Mesenchymal stem cell (in vitro differentiated cells and primary cell): ENCODE results near the gene DTNB.

ENCODE experiments used
- DNase-seq: peaks from one replicate; pipeline ENCODE4 v3.0.0-alpha.2; 2013
- H2AFZ ChIP-seq: one replicate; pipeline ENCODE4 v1.6.1; 2013; ENCODE audit warnings: low read depth, mild to moderate bottlenecking, control low read depth, inconsistent platforms, low read length, moderate library complexity
- H2AK5ac ChIP-seq: 2 replicates; pipeline ENCODE4 v1.6.1; 2013; ENCODE audit warnings: low read length, moderate library complexity, mild to moderate bottlenecking, inconsistent platforms; ENCODE audit not compliant: severe bottlenecking
- H2BK120ac ChIP-seq: one replicate; pipeline ENCODE4 v1.6.1; 2013; ENCODE audit warnings: low read depth, mild to moderate bottlenecking, inconsistent platforms, low read length, moderate library complexity
- H2BK12ac ChIP-seq, 2 experiments: one replicate each; pipeline ENCODE4 v1.6.1; 2013; ENCODE audit warnings: inconsistent platforms in 2 of 2, low read length in 2 of 2, mild to moderate bottlenecking in 2 of 2, moderate library complexity in 2 of 2, control low read depth in 1 of 2
- H2BK15ac ChIP-seq: one replicate; pipeline ENCODE4 v1.6.1; 2013; ENCODE audit warnings: mild to moderate bottlenecking, low read depth, inconsistent platforms; ENCODE audit not compliant: poor library complexity, severe bottlenecking
- H2BK5ac ChIP-seq: 2 replicates; pipeline ENCODE4 v1.6.1; 2013; ENCODE audit warnings: low read depth, mild to moderate bottlenecking, low read length, control low read depth, inconsistent platforms; ENCODE audit not compliant: poor library complexity, severe bottlenecking
- H3K14ac ChIP-seq, 2 experiments: one replicate each; pipeline ENCODE4 v1.6.1; 2013; ENCODE audit warnings: inconsistent platforms in 2 of 2, low read length in 2 of 2, control low read depth in 1 of 2, mild to moderate bottlenecking in 1 of 2, moderate library complexity in 1 of 2
- H3K18ac ChIP-seq, 2 experiments: one replicate each; pipeline ENCODE4 v1.6.1; 2013; ENCODE audit warnings: inconsistent platforms in 2 of 2, low read length in 2 of 2, control low read depth in 1 of 2, low read depth in 1 of 2, mild to moderate bottlenecking in 1 of 2
- H3K23ac ChIP-seq, 2 experiments: one replicate each; pipeline ENCODE4 v1.6.1; 2013; ENCODE audit warnings: inconsistent platforms in 2 of 2, low read length in 2 of 2, mild to moderate bottlenecking in 2 of 2, moderate library complexity in 2 of 2, control low read depth in 1 of 2
- H3K27ac ChIP-seq: 2 replicates; pipeline ENCODE4 v1.5.1; 2013; ENCODE audit warnings: mild to moderate bottlenecking, moderate library complexity, low read length, control low read depth, inconsistent platforms; ENCODE audit not compliant: poor library complexity, severe bottlenecking
- H3K27me3 ChIP-seq, 2 experiments: 2 replicates each; pipeline versions ENCODE4 v1.6.1 to v1.7.0; 2013; ENCODE audit warnings: low read length in 2 of 2, mild to moderate bottlenecking in 2 of 2, moderate library complexity in 2 of 2, control low read depth in 1 of 2, inconsistent platforms in 1 of 2; ENCODE audit not compliant: control insufficient read depth in 1 of 2, insufficient read depth in 1 of 2
- H3K36me3 ChIP-seq, 2 experiments: 2 replicates each; pipeline versions ENCODE4 v1.6.1 to v1.7.0; 2013; ENCODE audit warnings: low read length in 2 of 2, control low read depth in 1 of 2, inconsistent platforms in 1 of 2, low read depth in 1 of 2, mild to moderate bottlenecking in 1 of 2; ENCODE audit not compliant: insufficient read depth in 2 of 2, control insufficient read depth in 1 of 2
- H3K4ac ChIP-seq, 2 experiments: one replicate each; pipeline ENCODE4 v1.6.1; 2013; ENCODE audit warnings: inconsistent platforms in 2 of 2, low read length in 2 of 2, mild to moderate bottlenecking in 2 of 2, moderate library complexity in 2 of 2, control low read depth in 1 of 2, low read depth in 1 of 2
- H3K4me1 ChIP-seq: 2 replicates; pipeline ENCODE4 v1.6.1; 2013; ENCODE audit warnings: low read depth, low read length, control low read depth; ENCODE audit not compliant: control insufficient read depth, insufficient read depth
- H3K4me2 ChIP-seq: 2 replicates; pipeline ENCODE4 v1.6.1; 2013; ENCODE audit warnings: low read length, mild to moderate bottlenecking, inconsistent platforms; ENCODE audit not compliant: poor library complexity, severe bottlenecking
- H3K4me3 ChIP-seq, 2 experiments: 2 replicates each; pipeline versions ENCODE4 v1.5.1 to v1.7.0; 2013; ENCODE audit warnings: low read length in 2 of 2, mild to moderate bottlenecking in 2 of 2, control low read depth in 1 of 2, low read depth in 1 of 2; ENCODE audit not compliant: insufficient read depth in 1 of 2
- H3K79me1 ChIP-seq: replicated peaks from 2 replicates; pipeline ENCODE4 v1.6.1; 2013; ENCODE audit warnings: mild to moderate bottlenecking, control low read depth, low read length, inconsistent platforms; ENCODE audit not compliant: poor library complexity, severe bottlenecking
- H3K9ac ChIP-seq: 2 replicates; pipeline ENCODE4 v1.7.0; 2013; ENCODE audit warnings: mild to moderate bottlenecking, low read length, moderate library complexity
- H3K9me3 ChIP-seq: 2 replicates; pipeline ENCODE4 v1.7.0; 2013; ENCODE audit warnings: mild to moderate bottlenecking, low read length; ENCODE audit not compliant: control insufficient read depth
- H4K8ac ChIP-seq: one replicate; pipeline ENCODE4 v1.6.1; 2013; ENCODE audit warnings: inconsistent platforms, mild to moderate bottlenecking, low read length, moderate library complexity
- H4K91ac ChIP-seq: one replicate; pipeline ENCODE4 v1.6.1; 2013; ENCODE audit warnings: mild to moderate bottlenecking, low read length, inconsistent platforms
- WGBS: methylation state at CpG from one replicate; pipeline ENCODE4 v1.1.7; 2013; ENCODE audit warnings: mixed read lengths; 5-methylcytosine and 5-hydroxymethylcytosine counted together

DTNB gene

DNA sequence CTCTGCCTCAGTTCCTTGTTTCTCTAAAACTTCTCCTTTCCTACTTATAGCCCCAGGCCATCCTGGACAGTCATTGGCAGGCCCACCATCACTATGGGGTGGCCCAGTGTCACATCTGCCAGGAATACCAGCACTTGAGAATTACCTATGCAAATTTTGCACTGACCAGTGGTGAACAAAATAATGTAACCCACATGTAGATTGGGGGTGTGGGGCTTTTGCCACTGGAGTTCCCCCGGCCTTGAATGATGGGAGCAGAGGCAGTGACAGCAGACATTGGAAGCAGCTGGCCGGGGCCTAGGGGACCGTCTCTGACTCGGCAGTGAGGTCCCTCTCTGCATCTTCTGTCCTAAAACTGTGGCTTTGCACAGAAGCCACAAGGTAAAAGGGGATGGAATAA is 306.7 kb downstream of the DTNB start:
- no peak overlapping the region for H3K23ac ChIP-seq
- H3K18ac ChIP-seq: no peak overlapping the region
- no peak for DNase-seq
- no peak overlapping the region for H2AK5ac ChIP-seq
- H2BK15ac ChIP-seq: no peak overlapping the region
- H2BK12ac ChIP-seq: no peak overlapping the region
- H2BK120ac ChIP-seq: no peak overlapping the region
- no peak overlapping the region for H3K4me2 ChIP-seq
- no peaks in the 10 kb centered on the region for H3K36me3 ChIP-seq
- no peaks in the 10 kb centered on the region for H3K27me3 ChIP-seq
- no peak overlapping the region for H3K4me3 ChIP-seq
- no peak overlapping the region for H3K14ac ChIP-seq
- WGBS: 83% methylated on average over 4 of the region's 4 CpGs
- H2BK5ac ChIP-seq: no peak overlapping the region
- no peaks in the 10 kb centered on the region for H3K79me1 ChIP-seq
- no peak overlapping the region for H4K91ac ChIP-seq
- H3K4me1 ChIP-seq: peaks cover 2% of the 10 kb centered on the region
- H3K4ac ChIP-seq: no peak overlapping the region
- no peak overlapping the region for H3K9ac ChIP-seq
- H4K8ac ChIP-seq: no peak overlapping the region
- no peak overlapping the region for H3K27ac ChIP-seq
- H2AFZ ChIP-seq: no peak overlapping the region
- H3K9me3 ChIP-seq: no peaks in the 10 kb centered on the region

DNA sequence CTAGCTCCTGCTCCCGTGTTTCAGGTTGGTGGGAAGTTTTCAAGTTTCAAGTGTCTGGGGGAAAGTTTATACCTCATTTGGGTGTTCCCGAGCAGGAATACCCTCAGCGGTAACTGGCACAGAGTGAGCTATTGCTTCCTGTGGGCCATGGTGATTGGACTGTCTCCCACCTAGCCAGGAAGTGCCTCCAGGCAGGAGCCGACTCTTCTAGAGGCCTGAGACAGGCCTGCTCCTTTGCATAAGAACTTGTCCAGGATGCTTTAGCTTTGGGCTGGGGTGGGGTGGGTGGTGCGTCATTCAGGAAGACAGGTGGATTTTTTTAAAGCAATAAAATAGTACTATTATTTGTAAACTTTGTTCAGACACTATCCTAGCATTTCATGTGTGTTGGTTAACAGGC is 308.1 kb downstream of the DTNB start:
- Histone ChIP-seq H4K91ac (no peak overlapping the region), H2AK5ac (no peak overlapping the region), H2BK12ac (no peak overlapping the region), H3K27ac (no peak overlapping the region), H2AFZ (no peak overlapping the region), H4K8ac (no peak overlapping the region), H3K18ac (no peak overlapping the region), H3K14ac (no peak overlapping the region), H2BK120ac (no peak overlapping the region), H3K36me3 (no peaks in the 10 kb centered on the region), H3K4me1 (peaks cover 5% of the 10 kb centered on the region), H3K27me3 (no peaks in the 10 kb centered on the region), H3K9me3 (no peaks in the 10 kb centered on the region), H3K4ac (no peak overlapping the region), H3K4me2 (no peak overlapping the region), H3K4me3 (no peak overlapping the region), H2BK5ac (no peak overlapping the region), H2BK15ac (no peak overlapping the region), H3K9ac (no peak overlapping the region), H3K23ac (no peak overlapping the region), H3K79me1 (no peaks in the 10 kb centered on the region)
- no peak for DNase-seq
- WGBS: 44% methylated on average over 4 of the region's 5 CpGs

DNA sequence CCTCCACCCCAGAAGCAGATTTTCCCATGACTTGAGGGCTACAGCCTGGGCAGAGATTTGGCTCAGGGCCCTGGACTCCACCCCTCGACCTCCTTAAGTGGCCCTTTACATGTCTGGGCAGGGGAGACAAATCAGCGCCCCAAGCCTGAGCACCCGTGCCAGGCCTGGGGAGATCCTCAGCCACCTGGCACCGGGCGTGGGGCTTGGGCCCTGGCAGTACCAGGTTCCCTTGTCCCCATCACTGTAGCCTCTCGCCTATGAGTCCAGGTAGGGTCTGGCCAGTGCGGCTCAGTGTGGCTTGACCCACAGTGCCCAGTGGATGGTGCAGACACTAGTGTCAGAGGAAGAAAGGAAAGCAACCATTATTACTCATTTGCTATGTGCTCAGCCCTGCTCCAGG is 309.6 kb downstream of the DTNB start:
- no peak overlapping the region for H2AK5ac ChIP-seq
- H2AFZ ChIP-seq: no peak overlapping the region
- no peak overlapping the region for H3K23ac ChIP-seq
- H4K8ac ChIP-seq: no peak overlapping the region
- H2BK15ac ChIP-seq: no peak overlapping the region
- no peaks in the 10 kb centered on the region for H3K79me1 ChIP-seq
- H3K14ac ChIP-seq: no peak overlapping the region
- H3K4me1 ChIP-seq: peaks cover 5% of the 10 kb centered on the region
- H2BK12ac ChIP-seq: no peak overlapping the region
- no peak overlapping the region for H3K27ac ChIP-seq
- H2BK120ac ChIP-seq: no peak overlapping the region
- DNase-seq: no peak
- H3K9me3 ChIP-seq: no peaks in the 10 kb centered on the region
- no peak overlapping the region for H3K4me2 ChIP-seq
- H2BK5ac ChIP-seq: no peak overlapping the region
- no peak overlapping the region for H4K91ac ChIP-seq
- H3K4me3 ChIP-seq: no peak overlapping the region
- H3K27me3 ChIP-seq: no peaks in the 10 kb centered on the region
- WGBS: 95% methylated on average over 7 of the region's 7 CpGs
- H3K9ac ChIP-seq: no peak overlapping the region
- no peak overlapping the region for H3K4ac ChIP-seq
- no peak overlapping the region for H3K18ac ChIP-seq
- no peaks in the 10 kb centered on the region for H3K36me3 ChIP-seq

DNA sequence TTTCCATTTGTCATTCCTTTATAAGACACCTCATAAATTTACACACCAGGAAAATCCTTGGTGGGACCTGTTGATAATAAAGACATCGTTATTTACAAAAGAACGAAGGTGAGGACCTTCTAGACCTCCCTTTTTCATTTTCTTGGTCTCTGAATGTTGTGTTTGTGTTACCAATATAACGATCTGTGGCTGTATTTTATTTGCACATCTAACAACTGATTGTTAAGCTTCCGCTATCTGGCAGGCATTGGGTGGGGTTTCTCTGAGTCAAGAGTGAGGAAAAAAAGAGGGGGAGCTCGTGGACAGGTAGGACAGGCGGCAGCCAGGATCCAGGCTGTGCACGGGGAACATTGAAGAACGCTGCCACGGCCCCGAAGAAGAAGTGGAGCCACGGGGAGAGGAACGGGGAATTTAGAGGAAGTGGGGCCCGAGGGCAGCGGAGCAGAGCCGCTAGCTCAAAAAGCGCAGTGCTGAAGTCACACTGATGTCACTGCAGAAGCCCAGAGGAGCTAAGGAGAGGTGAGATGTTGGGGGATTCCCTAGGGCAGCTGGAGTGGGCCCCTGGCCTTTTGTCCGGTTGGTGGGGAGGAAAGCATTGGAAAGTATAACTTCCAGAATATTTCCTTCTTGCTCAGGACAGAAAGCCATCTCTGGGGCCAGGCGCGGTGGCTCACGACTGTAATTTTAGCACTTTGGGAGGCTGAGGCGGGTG is 310.8 kb downstream of the DTNB start:
- no peak overlapping the region for H3K23ac ChIP-seq
- 80% methylated on average over 20 of the region's 21 CpGs for WGBS

More for the DNA sequence above, 310.8 kb downstream of the DTNB start:
- Histone ChIP-seq H3K27me3 (no peaks in the 10 kb centered on the region), H2BK120ac (no peak overlapping the region), H3K4me2 (no peak overlapping the region), H4K8ac (peak overlapping the region; percentile 91), H3K79me1 (no peaks in the 10 kb centered on the region), H2AK5ac (no peak overlapping the region), H4K91ac (no peak overlapping the region), H3K9ac (peak overlapping the region; percentile 75), H3K9me3 (no peaks in the 10 kb centered on the region), H2AFZ (peak overlapping the region; percentile 18), H3K4ac (peak overlapping the region in 1 of 2 experiments; percentile 73), H3K4me3 (peak overlapping the region in 1 of 2 experiments; percentile 76), H2BK12ac (peak overlapping the region; percentile 79 to 82), H3K14ac (no peak overlapping the region), H3K27ac (no peak overlapping the region), H3K4me1 (peaks cover 5% of the 10 kb centered on the region), H3K36me3 (no peaks in the 10 kb centered on the region), H2BK15ac (no peak overlapping the region), H3K18ac (no peak overlapping the region), H2BK5ac (no peak overlapping the region)
- DNase-seq: no peak
